Activated CD8-positive, alpha-beta T cell treated with anti-CD3 and anti-CD28 coated beads for 36 hours (primary cell): ENCODE results near the gene USH1G. TPM values are rescaled to one million over a fixed set of nuclear protein-coding genes. Genes with fewer than 3 reads are reported as not detected.

Source experiments
- ATAC-seq: fragments of 200-7000 bp; cut with Tn5 transposase; one replicate; pipeline ENCODE4 v1.10.0; 2021; ENCODE audit warnings: mild to moderate bottlenecking, moderate library complexity
- CTCF ChIA-PET: fragments of 350-600 bp; sonication (Branson Sonifier 250); formaldehyde crosslinking; loops from one replicate; lab custom pipeline; 2021; ENCODE audit warnings: antibody characterized with exemption; lab: Charles Lee
- POLR2A ChIA-PET: fragments of 350-600 bp; sonication (Branson Sonifier 250); formaldehyde crosslinking; loops from one replicate; lab custom pipeline; 2021; ENCODE audit warnings: antibody characterized with exemption; lab: Charles Lee
- DNase-seq: peaks from one replicate; pipeline ENCODE4 v3.0.0-alpha.2; 2020
- H3K27ac Mint-ChIP-seq: one replicate; pipeline ENCODE4 v1.8.0; 2021; ENCODE audit warnings: mild to moderate bottlenecking, mixed read lengths
- H3K27me3 Mint-ChIP-seq: one replicate; pipeline ENCODE4 v1.8.0; 2021; ENCODE audit warnings: mixed read lengths
- H3K36me3 Mint-ChIP-seq: one replicate; pipeline ENCODE4 v1.8.0; 2021; ENCODE audit warnings: low read depth, mixed read lengths
- H3K4me1 Mint-ChIP-seq: one replicate; pipeline ENCODE4 v1.8.0; 2021; ENCODE audit warnings: low read depth, mixed read lengths
- H3K4me3 Mint-ChIP-seq: one replicate; pipeline ENCODE4 v1.8.0; 2021; ENCODE audit warnings: mild to moderate bottlenecking, moderate library complexity, mixed read lengths
- H3K9me3 Mint-ChIP-seq: one replicate; pipeline ENCODE4 v1.8.0; 2021; ENCODE audit warnings: mixed read lengths
- CTCF ChIP-seq: fragments of 200-600 bp; IDR thresholded peaks from one replicate; pipeline ENCODE4 v1.8.0; 2022; ENCODE audit warnings: antibody characterized with exemption, mild to moderate bottlenecking
- intact Hi-C: fragments of 100-400 bp; cut with micrococcal nuclease; formaldehyde crosslinking; loops from one replicate; pipeline ENCODE4 v1.10.0; 2022
- total RNA-seq, 2 experiments: library from RNA; stranded (reverse); gene quantifications; one replicate each; pipeline ENCODE4 v1.2.3, GENCODE V29; 2021

The USH1G gene
- total RNA-seq, 2 experiments from 2014 or later = not detected

GRCh38 chr17:74946641-74947040 lies 23.6 kb upstream of the USH1G start:
- H3K27ac Mint-ChIP-seq = no peak overlapping the region
- no peaks in the 10 kb centered on the region for H3K27me3 Mint-ChIP-seq
- CTCF ChIA-PET = interaction anchor here (0.9 to 2.7 kb wide), 3 partner anchors 11 to 16 kb away, joined by 3 to 14 read pairs (median 9); no protein-coding TSS in a partner anchor
- no peaks in the 10 kb centered on the region for H3K4me1 Mint-ChIP-seq
- no peak for ATAC-seq
- POLR2A ChIA-PET = interaction anchor here (1.0 kb wide), 1 partner anchor 66 kb away, joined by 4 read pairs; the partner anchor contains the start of gene MRPL58
- H3K4me3 Mint-ChIP-seq = no peak overlapping the region
- no peaks in the 10 kb centered on the region for H3K9me3 Mint-ChIP-seq
- intact Hi-C loops = no loop called here
- DNase-seq = no peak
- no peak for TF ChIP-seq CTCF
- no peaks in the 10 kb centered on the region for H3K36me3 Mint-ChIP-seq

- ATAC-seq (no peak), DNase-seq (no peak)
- CTCF ChIA-PET = interaction anchor here (0.8 to 2.7 kb wide), 4 partner anchors 12 to 70 kb away, joined by 3 to 14 read pairs (median 6); no protein-coding TSS in a partner anchor
- peaks cover 4% of the 10 kb centered on the region for H3K27me3 Mint-ChIP-seq
- intact Hi-C loops = no loop called here
- no peaks in the 10 kb centered on the region for H3K36me3 Mint-ChIP-seq
- H3K27ac Mint-ChIP-seq = no peak overlapping the region
- no peaks in the 10 kb centered on the region for H3K4me1 Mint-ChIP-seq
- no peak overlapping the region for H3K4me3 Mint-ChIP-seq
- no peak for TF ChIP-seq CTCF
- H3K9me3 Mint-ChIP-seq = no peaks in the 10 kb centered on the region
- POLR2A ChIA-PET = interaction anchor here (1.0 kb wide), 1 partner anchor 67 kb away, joined by 4 read pairs; the partner anchor contains the start of gene MRPL58
Measured at GRCh38 chr17:74945543-74945942, 22.5 kb upstream of the USH1G start.

GRCh38 chr17:74943808-74944522 lies 20.9 kb upstream of the USH1G start:
- H3K36me3 Mint-ChIP-seq = no peaks in the 10 kb centered on the region
- ChIA-PET POLR2A (no interaction called here), CTCF (interaction anchor here (1.0 to 1.4 kb wide), 2 partner anchors 14 to 18 kb away, joined by 4 to 7 read pairs; no protein-coding TSS in a partner anchor)
- H3K27me3 Mint-ChIP-seq = peaks cover 10% of the 10 kb centered on the region
- no peak overlapping the region for H3K4me3 Mint-ChIP-seq
- ATAC-seq (no peak), DNase-seq (no peak)
- intact Hi-C loops = no loop called here
- H3K27ac Mint-ChIP-seq = no peak overlapping the region
- H3K9me3 Mint-ChIP-seq = no peaks in the 10 kb centered on the region
- TF ChIP-seq CTCF = no peak
- no peaks in the 10 kb centered on the region for H3K4me1 Mint-ChIP-seq

GRCh38 chr17:74941128-74941725 lies 18.2 kb upstream of the USH1G start:
- Mint-ChIP-seq H3K27ac (no peak overlapping the region), H3K4me1 (no peaks in the 10 kb centered on the region), H3K36me3 (no peaks in the 10 kb centered on the region), H3K27me3 (peaks cover 33% of the 10 kb centered on the region), H3K9me3 (no peaks in the 10 kb centered on the region), H3K4me3 (no peak overlapping the region)
- ChIA-PET POLR2A (no interaction called here), CTCF (no interaction called here)
- ATAC-seq (no peak), DNase-seq (no peak)
- intact Hi-C loops = no loop called here
- TF ChIP-seq CTCF = no peak

- no peaks in the 10 kb centered on the region for H3K9me3 Mint-ChIP-seq
- H3K36me3 Mint-ChIP-seq = no peaks in the 10 kb centered on the region
- no peak for DNase-seq
- peaks cover 44% of the 10 kb centered on the region for H3K27me3 Mint-ChIP-seq
- ChIA-PET POLR2A (no interaction called here), CTCF (interaction anchor here (1.0 to 3.5 kb wide), 2 partner anchors 16 to 22 kb away, joined by 6 to 18 read pairs; partner anchors contain the start of genes OTOP2 and USH1G)
- no peak for ATAC-seq
- TF ChIP-seq CTCF = no peak
- no peak overlapping the region for H3K4me3 Mint-ChIP-seq
- no peak overlapping the region for H3K27ac Mint-ChIP-seq
- intact Hi-C loops = no loop called here
- H3K4me1 Mint-ChIP-seq = no peaks in the 10 kb centered on the region
Measured at GRCh38 chr17:74939534-74939933, 16.5 kb upstream of the USH1G start.
